Loucy (cell line): ENCODE results near the gene HYPK.
A peak's percentile ranks its signal among the peaks of the same experiment; 100 is the strongest.

Source experiments
- H2AFZ ChIP-seq: fragments of 200-600 bp; sonication (generic); 2 replicates; pipeline ENCODE4 v1.6.0; 2016; ENCODE audit warnings: antibody characterized with exemption, mild to moderate bottlenecking, low read length, moderate library complexity
- H3F3A ChIP-seq: fragments of 200-600 bp; 2 replicates; pipeline ENCODE4 v1.6.0; 2016; ENCODE audit warnings: antibody characterized with exemption, low read depth, mild to moderate bottlenecking
- H3K27me3 ChIP-seq: fragments of 200-600 bp; sonication (generic); 2 replicates; pipeline ENCODE4 v1.6.1; 2014; ENCODE audit warnings: low read length, mild to moderate bottlenecking; ENCODE audit not compliant: insufficient read depth, poor library complexity, severe bottlenecking
- H3K36me3 ChIP-seq: fragments of 200-600 bp; sonication (generic); 2 replicates; pipeline ENCODE4 v1.6.1; 2016; ENCODE audit warnings: low read length; ENCODE audit not compliant: insufficient read depth
- H3K4me1 ChIP-seq: fragments of 200-600 bp; sonication (generic); 2 replicates; pipeline ENCODE4 v1.5.1; 2014; ENCODE audit warnings: low read length, mild to moderate bottlenecking; ENCODE audit not compliant: insufficient read depth, poor library complexity, severe bottlenecking
- H3K4me2 ChIP-seq: fragments of 200-600 bp; sonication (generic); 2 replicates; pipeline ENCODE4 v1.6.0; 2014; ENCODE audit warnings: antibody characterized with exemption, low read length, low read depth, mild to moderate bottlenecking; ENCODE audit not compliant: poor library complexity, severe bottlenecking
- H3K4me3 ChIP-seq: fragments of 200-600 bp; sonication (generic); 2 replicates; pipeline ENCODE4 v1.5.1; 2014; ENCODE audit warnings: low read length, mild to moderate bottlenecking, mixed read lengths; ENCODE audit not compliant: poor library complexity, severe bottlenecking
- H3K79me2 ChIP-seq: fragments of 200-600 bp; sonication (generic); 2 replicates; pipeline ENCODE4 v1.6.1; 2014; ENCODE audit warnings: low read length; ENCODE audit not compliant: insufficient read depth
- H3K9ac ChIP-seq: fragments of 200-600 bp; sonication (generic); 2 replicates; pipeline ENCODE4 v1.6.0; 2014; ENCODE audit warnings: mild to moderate bottlenecking, low read depth, low read length, moderate library complexity; ENCODE audit not compliant: poor library complexity, severe bottlenecking
- H3K9me2 ChIP-seq: fragments of 200-600 bp; sonication (generic); replicated peaks from 2 replicates; pipeline ENCODE4 v1.6.1; 2016; ENCODE audit warnings: low read depth, low read length, mixed read lengths
- H3K9me3 ChIP-seq: fragments of 200-600 bp; sonication (generic); 2 replicates; pipeline ENCODE4 v1.6.1; 2014; ENCODE audit warnings: mild to moderate bottlenecking, antibody characterized with exemption, low read length, low read depth; ENCODE audit not compliant: insufficient read depth
- H4K20me1 ChIP-seq: fragments of 200-600 bp; sonication (generic); 2 replicates; pipeline ENCODE4 v1.6.0; 2014; ENCODE audit warnings: antibody characterized with exemption, low read length, mild to moderate bottlenecking; ENCODE audit not compliant: insufficient read depth, poor library complexity, severe bottlenecking
- CTCF ChIP-seq: fragments of 200-600 bp; sonication (generic); conservative IDR thresholded peaks from 2 replicates; pipeline ENCODE4 v1.5.1; 2014; ENCODE audit warnings: mild to moderate bottlenecking, antibody characterized with exemption, low read length
- EZH2phosphoT487 ChIP-seq: fragments of 200-600 bp; IDR thresholded peaks from 2 replicates; pipeline ENCODE4 v1.6.1; 2018; ENCODE audit warnings: antibody characterized with exemption, mild to moderate bottlenecking, moderate library complexity, borderline replicate concordance

The HYPK gene

DNA sequence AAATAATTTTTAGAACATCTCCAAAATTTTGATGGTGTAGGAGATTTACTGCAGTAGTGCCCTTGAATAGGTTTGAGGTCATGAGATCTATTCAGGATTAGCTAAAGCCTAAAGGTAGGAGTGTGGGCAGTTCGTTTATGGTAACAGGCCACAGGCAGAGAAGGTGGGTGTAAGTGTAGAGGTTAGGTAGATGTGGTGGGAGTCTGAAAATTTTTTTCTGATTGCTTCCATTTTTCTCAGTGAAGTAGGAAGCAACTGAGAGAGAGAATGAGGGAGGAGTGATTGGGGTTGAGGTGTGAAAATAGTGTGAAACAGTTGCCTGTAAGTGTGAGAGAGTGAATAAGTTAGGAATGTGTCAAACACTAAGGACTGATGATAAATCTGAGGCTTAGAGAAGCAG lies 21.4 kb upstream of the HYPK start:
- Histone ChIP-seq H3K79me2 (no peaks in the 10 kb centered on the region), H3K9me2 (no peaks in the 10 kb centered on the region), H3K4me2 (no peak overlapping the region), H3K27me3 (no peaks in the 10 kb centered on the region), H2AFZ (no peak overlapping the region), H3K4me1 (peaks cover 19% of the 10 kb centered on the region), H3K4me3 (no peak overlapping the region), H3K9ac (no peak overlapping the region), H3K36me3 (peaks cover 3% of the 10 kb centered on the region; the same call in 1 of the 2 replicates), H3F3A (0 out of 2 replicates have a peak, but pooled peaks cover 3% of the 10 kb centered on the region), H3K9me3 (no peaks in the 10 kb centered on the region), H4K20me1 (peaks cover 9% of the 10 kb centered on the region)
- TF ChIP-seq CTCF (no peak), EZH2phosphoT487 (no peak)

DNA sequence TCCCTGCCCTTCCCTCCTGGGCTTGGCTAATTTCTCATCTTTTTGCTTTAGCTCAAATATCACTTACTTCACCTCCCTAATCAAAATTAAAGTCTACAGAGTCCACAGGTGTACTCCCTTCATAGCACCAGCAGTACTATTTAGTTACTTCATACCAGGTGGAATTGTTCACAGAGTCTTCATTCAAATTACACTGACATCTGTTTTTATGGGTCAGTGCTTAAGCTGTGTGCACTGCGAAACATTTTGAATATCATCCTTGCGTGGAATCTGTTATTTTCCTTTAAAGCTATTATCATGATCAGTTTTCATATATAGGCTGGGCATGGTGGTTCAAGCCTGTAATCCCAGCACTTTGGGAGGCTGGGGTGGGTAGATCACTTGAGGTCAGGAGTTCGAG lies 11.0 kb upstream of the HYPK start:
- no peaks in the 10 kb centered on the region for H3F3A ChIP-seq
- no peak for TF ChIP-seq CTCF
- no peak for TF ChIP-seq EZH2phosphoT487
- no peak overlapping the region for H2AFZ ChIP-seq
- peaks cover 5% of the 10 kb centered on the region; the same call in 1 of the 2 replicates for H3K36me3 ChIP-seq
- H4K20me1 ChIP-seq, result peaks cover 21% of the 10 kb centered on the region
- H3K9ac ChIP-seq, result no peak overlapping the region
- H3K4me1 ChIP-seq, result peaks cover 20% of the 10 kb centered on the region
- peaks cover 6% of the 10 kb centered on the region for H3K27me3 ChIP-seq
- H3K9me3 ChIP-seq, result no peaks in the 10 kb centered on the region
- no peak overlapping the region for H3K4me2 ChIP-seq
- H3K79me2 ChIP-seq, result peaks cover 23% of the 10 kb centered on the region
- no peaks in the 10 kb centered on the region for H3K9me2 ChIP-seq
- no peak overlapping the region for H3K4me3 ChIP-seq

DNA sequence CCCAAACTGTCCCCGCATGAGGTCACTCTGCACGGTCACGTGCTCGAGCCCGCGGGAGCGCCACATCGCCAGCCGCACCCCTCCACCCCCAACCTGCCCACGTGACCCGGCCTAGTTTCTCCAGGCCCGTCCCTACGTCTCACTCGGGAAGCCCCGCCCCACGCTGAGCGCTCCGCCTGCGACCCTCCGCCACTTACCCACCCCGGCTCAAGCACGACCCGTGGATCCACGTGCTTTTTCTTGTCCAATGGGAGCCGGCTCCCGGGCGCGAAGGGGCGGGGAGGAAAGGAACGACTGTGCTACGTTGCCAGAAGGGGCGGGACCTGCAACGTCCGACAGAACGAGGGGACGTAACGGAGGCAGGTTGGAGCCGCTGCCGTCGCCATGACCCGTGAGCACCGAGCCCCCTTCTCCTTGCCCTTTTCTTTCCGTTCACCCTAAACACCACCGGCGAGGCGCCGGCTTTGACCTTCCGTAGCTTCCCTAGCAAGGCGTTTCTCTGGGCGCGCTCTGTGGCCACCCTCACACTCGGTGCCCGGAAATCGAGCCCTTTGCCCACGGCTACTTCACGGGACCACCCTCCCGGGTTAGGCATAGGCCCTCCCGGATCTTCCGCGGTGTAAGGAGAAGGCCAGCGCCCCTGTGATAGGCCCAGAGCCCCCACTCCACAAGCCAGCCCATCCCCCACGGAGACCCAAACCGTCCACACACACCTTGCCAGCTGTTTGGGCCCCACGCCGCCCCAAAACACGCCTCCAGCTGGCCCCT lies 8.2 kb upstream of the HYPK start, which contains the start of gene SERF2:
Gene SERF2 (plus strand): TSS at position 328 of the 768 bp plus-strand sequence. CDS start 57 bp downstream, at position 385.
- Histone ChIP-seq H3K4me1 (peaks cover 38% of the 10 kb centered on the region), H3K4me2 (peak within 1 kb of the TSS; percentile 97), H2AFZ (peak within 1 kb of the TSS; percentile 86), H3K9me2 (no peaks in the 10 kb centered on the region), H3K9ac (peak within 1 kb of the TSS; percentile 98), H3K79me2 (peaks cover 44% of the 10 kb centered on the region), H3K27me3 (peaks cover 6% of the 10 kb centered on the region), H3K4me3 (peak within 1 kb of the TSS; percentile 88), H3K9me3 (no peaks in the 10 kb centered on the region), H3K36me3 (peaks cover 24% of the 10 kb centered on the region; the same call in 1 of the 2 replicates), H3F3A (0 out of 2 replicates have a peak, but pooled peaks cover 2% of the 10 kb centered on the region), H4K20me1 (peaks cover 46% of the 10 kb centered on the region)
- TF ChIP-seq CTCF, result no peak
- no peak for TF ChIP-seq EZH2phosphoT487
